DND-41 (cell line): ENCODE results near the gene VWF.

Experiments
- ATAC-seq: fragments of 200-7000 bp; cut with Tn5 transposase; 3 replicates; pipeline ENCODE4 v1.9.1; 2021; ENCODE audit warnings: low read depth; ENCODE audit not compliant: insufficient read depth
- DNase-seq: peaks from one replicate; pipeline ENCODE4 v3.0.0-alpha.2; 2020
- H2AFZ ChIP-seq: 2 replicates; pipeline ENCODE4 v1.6.0; 2012; ENCODE audit warnings: low read depth, low read length
- H3K27ac ChIP-seq: 2 replicates; pipeline ENCODE4 v1.5.1; 2012; ENCODE audit warnings: low read length, inconsistent platforms
- H3K27me3 ChIP-seq: fragments of 200-600 bp; sonication (generic); 2 replicates; pipeline ENCODE4 v1.6.0; 2012; ENCODE audit warnings: low read length, mild to moderate bottlenecking, inconsistent platforms; ENCODE audit not compliant: insufficient read depth, poor library complexity
- H3K36me3 ChIP-seq: 2 replicates; pipeline ENCODE4 v1.5.1; 2012; ENCODE audit warnings: low read length, inconsistent platforms; ENCODE audit not compliant: insufficient read depth
- H3K4me1 ChIP-seq: 2 replicates; pipeline ENCODE4 v1.5.1; 2012; ENCODE audit warnings: mild to moderate bottlenecking, low read length; ENCODE audit not compliant: insufficient read depth
- H3K4me2 ChIP-seq: 2 replicates; pipeline ENCODE4 v1.6.0; 2012; ENCODE audit warnings: mild to moderate bottlenecking, moderate library complexity, low read length, inconsistent platforms; ENCODE audit not compliant: insufficient read depth
- H3K4me3 ChIP-seq, 2 experiments: fragments of 200-600 bp in 1 of 2; shearing (Covaris generic) in 1 of 2; 2 replicates each; pipeline ENCODE4 v1.5.1; 2012 to 2016; ENCODE audit warnings: inconsistent platforms in 2 of 2, low read length in 2 of 2, mild to moderate bottlenecking in 2 of 2, low read depth in 1 of 2, moderate library complexity in 1 of 2
- H3K79me2 ChIP-seq: 2 replicates; pipeline ENCODE4 v1.6.0; 2012; ENCODE audit warnings: low read length, inconsistent platforms; ENCODE audit not compliant: insufficient read depth
- H3K9ac ChIP-seq: 2 replicates; pipeline ENCODE4 v1.6.0; 2012; ENCODE audit warnings: low read depth, mild to moderate bottlenecking, inconsistent platforms, low read length, moderate library complexity
- H3K9me3 ChIP-seq: 2 replicates; pipeline ENCODE4 v1.5.1; 2012; ENCODE audit warnings: low read length, moderate library complexity, mild to moderate bottlenecking, inconsistent platforms; ENCODE audit not compliant: insufficient read depth, severe bottlenecking
- H4K20me1 ChIP-seq: 2 replicates; pipeline ENCODE4 v1.6.0; 2012; ENCODE audit warnings: low read length; ENCODE audit not compliant: insufficient read depth
- CTCF ChIP-seq: IDR thresholded peaks from 2 replicates; pipeline ENCODE4 v1.5.1; 2012; ENCODE audit warnings: borderline replicate concordance, low read length, moderate library complexity, mild to moderate bottlenecking; ENCODE audit not compliant: poor library complexity, severe bottlenecking; ENCODE audit errors: extremely low read depth
- EZH2 ChIP-seq: IDR thresholded peaks from 3 replicates; pipeline ENCODE4 v1.6.1; 2012; ENCODE audit warnings: borderline replicate concordance, low read depth, mild to moderate bottlenecking, moderate library complexity, low read length, inconsistent platforms; ENCODE audit not compliant: severe bottlenecking

The VWF gene

GRCh38 chr12:5956987-5957386 is 167.5 kb downstream of the VWF start:
- H3K9me3 ChIP-seq: no peaks in the 10 kb centered on the region
- H3K4me1 ChIP-seq: no peaks in the 10 kb centered on the region
- H3K27ac ChIP-seq: no peak overlapping the region
- no peak overlapping the region for H3K9ac ChIP-seq
- peaks cover 4% of the 10 kb centered on the region for H3K27me3 ChIP-seq
- H3K36me3 ChIP-seq: no peaks in the 10 kb centered on the region
- H3K79me2 ChIP-seq: no peaks in the 10 kb centered on the region
- DNase-seq: no peak
- H4K20me1 ChIP-seq: no peaks in the 10 kb centered on the region
- no peak for ATAC-seq
- no peak for TF ChIP-seq EZH2
- no peak for TF ChIP-seq CTCF
- no peak overlapping the region for H3K4me3 ChIP-seq
- no peak overlapping the region for H2AFZ ChIP-seq
- H3K4me2 ChIP-seq: no peak overlapping the region

- H3K9me3 ChIP-seq: no peaks in the 10 kb centered on the region
- no peak overlapping the region for H3K9ac ChIP-seq
- DNase-seq (no peak), ATAC-seq (no peak)
- no peaks in the 10 kb centered on the region for H3K4me1 ChIP-seq
- no peaks in the 10 kb centered on the region for H4K20me1 ChIP-seq
- no peak overlapping the region for H3K4me2 ChIP-seq
- TF ChIP-seq CTCF (no peak), EZH2 (no peak)
- no peak overlapping the region for H3K4me3 ChIP-seq
- H3K27ac ChIP-seq: no peak overlapping the region
- H3K36me3 ChIP-seq: no peaks in the 10 kb centered on the region
- H3K79me2 ChIP-seq: no peaks in the 10 kb centered on the region
- no peak overlapping the region for H2AFZ ChIP-seq
- H3K27me3 ChIP-seq: peaks cover 24% of the 10 kb centered on the region
These were observed 169.8 kb downstream of the VWF start for GRCh38 chr12:5954661-5955060.

- H3K4me1 ChIP-seq: no peaks in the 10 kb centered on the region
- TF ChIP-seq CTCF: no peak
- TF ChIP-seq EZH2: no peak
- H3K4me2 ChIP-seq: no peak overlapping the region
- no peak overlapping the region for H3K9ac ChIP-seq
- peaks cover 25% of the 10 kb centered on the region for H3K27me3 ChIP-seq
- ATAC-seq: no peak
- no peak for DNase-seq
- H3K36me3 ChIP-seq: no peaks in the 10 kb centered on the region
- H3K9me3 ChIP-seq: no peaks in the 10 kb centered on the region
- no peaks in the 10 kb centered on the region for H3K79me2 ChIP-seq
- no peak overlapping the region for H3K27ac ChIP-seq
- H2AFZ ChIP-seq: no peak overlapping the region
- H4K20me1 ChIP-seq: no peaks in the 10 kb centered on the region
- H3K4me3 ChIP-seq: no peak overlapping the region
These were observed 170.5 kb downstream of the VWF start for GRCh38 chr12:5953835-5954586.

GRCh38 chr12:5952031-5952430 is 172.4 kb downstream of the VWF start:
- TF ChIP-seq EZH2 (no peak), CTCF (no peak)
- ATAC-seq (no peak), DNase-seq (no peak)
- no peak overlapping the region for H3K9ac ChIP-seq
- H3K4me3 ChIP-seq: no peak overlapping the region
- H3K4me2 ChIP-seq: no peak overlapping the region
- H2AFZ ChIP-seq: no peak overlapping the region
- no peaks in the 10 kb centered on the region for H3K79me2 ChIP-seq
- H3K4me1 ChIP-seq: no peaks in the 10 kb centered on the region
- H4K20me1 ChIP-seq: no peaks in the 10 kb centered on the region
- H3K27ac ChIP-seq: no peak overlapping the region
- no peaks in the 10 kb centered on the region for H3K36me3 ChIP-seq
- H3K9me3 ChIP-seq: no peaks in the 10 kb centered on the region
- peaks cover 25% of the 10 kb centered on the region for H3K27me3 ChIP-seq
